K562 (cell line): ENCODE measurements around the gene DYNC2LI1. TPM values are rescaled to one million over a fixed set of nuclear protein-coding genes. Genes with fewer than 3 reads are reported as not detected.
A peak's percentile ranks its signal among the peaks of the same experiment; 100 is the strongest.

ENCODE experiments used
- ATAC-seq: fragments of 200-7000 bp; cut with Tn5 transposase; 3 replicates; pipeline ENCODE4 v1.9.1; 2020; ENCODE audit warnings: moderate library complexity
- BruUV-seq: library from RNA; stranded (reverse); fragments of 400-500 nt; replicated peaks from 2 replicates; lab custom pipeline; 2021; lab: Mats Ljungman, UMichigan
- CTCF ChIA-PET: fragments of 300-600 bp; formaldehyde crosslinking; extraction: SDS; loops from one replicate; lab custom pipeline; 2021; ENCODE audit warnings: low intra/inter-chr PET ratio; lab: Yijun Ruan, JAX
- POLR2A ChIA-PET: fragments of 300-600, 350-650 bp; sonication (Branson Sonifier 250); formaldehyde crosslinking; extraction: SDS; loops from one replicate; lab custom pipeline; 2021; ENCODE audit warnings: antibody characterized with exemption, inconsistent platforms; lab: Yijun Ruan, JAX
- DNase-seq, 4 experiments: peaks; one replicate each; pipeline versions ENCODE4 v3.0.0 to v3.0.0-alpha.2; 2011 to 2018; ENCODE audit warnings: low spot score in 3 of 4, mixed read lengths in 3 of 4; ENCODE audit errors: extremely low read depth in 1 of 4
- FAIRE-seq: peaks from 2 replicates; lab custom pipeline; 2011; peaks lifted over from hg19 to GRCh38; lab: Jason Lieb, UNC
- H2AFZ ChIP-seq: 2 replicates; pipeline ENCODE4 v1.6.0; 2011; ENCODE audit warnings: low read depth, low read length, control low read depth, inconsistent platforms
- H3K27ac ChIP-seq: fragments of 200-600 bp; 3 replicates; pipeline ENCODE4 v1.8.0; 2011; ENCODE audit warnings: low read depth, mild to moderate bottlenecking, control low read depth, inconsistent platforms, low read length, moderate library complexity, mixed read lengths; ENCODE audit errors: extremely low read depth
- H3K27me3 ChIP-seq, 2 experiments: fragments of 300-600 bp in 1 of 2; 2 replicates in 1 of 2; 3 replicates in 1 of 2; pipeline versions ENCODE4 v1.6.0 to v1.8.0; 2011; ENCODE audit warnings: inconsistent platforms in 2 of 2, low read length in 2 of 2, mild to moderate bottlenecking in 1 of 2, mixed read lengths in 1 of 2, moderate library complexity in 1 of 2; ENCODE audit not compliant: control insufficient read depth in 2 of 2, insufficient read depth in 2 of 2
- H3K36me3 ChIP-seq: fragments of 300-600 bp; 3 replicates; pipeline ENCODE4 v1.8.0; 2011; ENCODE audit warnings: mild to moderate bottlenecking, low read length, inconsistent platforms; ENCODE audit not compliant: control insufficient read depth, insufficient read depth
- H3K4me1 ChIP-seq, 2 experiments: fragments of 200-600 bp in 1 of 2; replicated peaks in 1 of 2; 2 replicates in 1 of 2; 3 replicates in 1 of 2; pipeline versions ENCODE4 v1.5.1 to v1.8.0; 2011; ENCODE audit warnings: inconsistent platforms in 2 of 2, low read length in 2 of 2, mild to moderate bottlenecking in 1 of 2, mixed read lengths in 1 of 2, moderate library complexity in 1 of 2; ENCODE audit not compliant: control insufficient read depth in 2 of 2, insufficient read depth in 2 of 2
- H3K4me2 ChIP-seq: 2 replicates; pipeline ENCODE4 v1.6.1; 2011; ENCODE audit warnings: low read length, control low read depth, inconsistent platforms, mixed read lengths; ENCODE audit not compliant: insufficient read depth
- H3K4me3 ChIP-seq: fragments of 200-600 bp; sonication (generic), shearing (Covaris generic); 2 replicates; pipeline ENCODE4 v1.5.1; 2016; ENCODE audit warnings: control low read depth, inconsistent platforms
- H3K79me2 ChIP-seq: fragments of 200-600 bp; 3 replicates; pipeline ENCODE4 v1.8.0; 2011; ENCODE audit warnings: low read length, inconsistent platforms; ENCODE audit not compliant: control insufficient read depth, insufficient read depth
- H3K9ac ChIP-seq, 2 experiments: 2 replicates each; pipeline versions ENCODE4 v1.6.0 to v1.6.1; 2011; ENCODE audit warnings: low read depth in 2 of 2, low read length in 2 of 2, control low read depth in 1 of 2, inconsistent platforms in 1 of 2, mild to moderate bottlenecking in 1 of 2, mixed read lengths in 1 of 2; ENCODE audit not compliant: insufficient read depth in 1 of 2
- H3K9me1 ChIP-seq: one replicate; pipeline ENCODE4 v1.6.0; 2011; ENCODE audit warnings: inconsistent platforms, mild to moderate bottlenecking, low read length, moderate library complexity; ENCODE audit not compliant: control insufficient read depth, insufficient read depth
- H3K9me3 ChIP-seq: replicated peaks from 2 replicates; pipeline ENCODE4 v1.5.1; 2011; ENCODE audit warnings: low read depth, low read length, inconsistent platforms; ENCODE audit not compliant: control insufficient read depth, insufficient read depth
- H4K20me1 ChIP-seq: replicated peaks from 2 replicates; pipeline ENCODE4 v1.6.1; 2011; ENCODE audit warnings: low read length, inconsistent platforms, mixed read lengths; ENCODE audit not compliant: control insufficient read depth, insufficient read depth
- ATF1 ChIP-seq, 2 experiments: fragments of 450-650 bp in 1 of 2; IDR thresholded peaks; 2 replicates each; pipeline ENCODE4 v1.6.1; 2016; ENCODE audit warnings: missing compliant biosample characterization in 1 of 2, missing genetic modification characterization in 1 of 2
- C11orf30 ChIP-seq: fragments of 450-650 bp; IDR thresholded peaks from 2 replicates; pipeline ENCODE4 v1.6.1; 2016; ENCODE audit warnings: low read depth, mild to moderate bottlenecking
- CBX1 ChIP-seq: sonication (generic); IDR thresholded peaks from 2 replicates; pipeline ENCODE4 v1.6.1; 2016; ENCODE audit warnings: antibody characterized with exemption, low read depth, mild to moderate bottlenecking
- CREM ChIP-seq: IDR thresholded peaks from 2 replicates; pipeline ENCODE4 v1.6.1; 2014; ENCODE audit warnings: antibody characterized with exemption, low read depth
- ELF4 ChIP-seq: fragments of 450-650 bp; formaldehyde crosslinking; IDR thresholded peaks from 2 replicates; pipeline ENCODE4 v1.4.0; 2022; ENCODE audit warnings: missing genetic modification characterization
- ETV1 ChIP-seq: fragments of 450-650 bp; conservative IDR thresholded peaks from 2 replicates; pipeline ENCODE4 v1.6.1; 2016; ENCODE audit warnings: missing genetic modification characterization, control low read depth, low read depth, missing compliant biosample characterization
- GTF2E2 ChIP-seq: fragments of 200-800 bp; sonication (Bioruptor generic); IDR thresholded peaks from 2 replicates; pipeline ENCODE4 v1.6.1; 2016; ENCODE audit warnings: missing genetic modification characterization, missing compliant biosample characterization
- KAT8 ChIP-seq: fragments of 450-650 bp; IDR thresholded peaks from 2 replicates; pipeline ENCODE4 v1.6.1; 2016; ENCODE audit warnings: low read depth, mild to moderate bottlenecking
- NEUROD1 ChIP-seq: fragments of 150-350 bp; IDR thresholded peaks from 2 replicates; pipeline ENCODE4 v1.6.1; 2014; ENCODE audit warnings: borderline replicate concordance, low read length, low read depth; ENCODE audit not compliant: partially characterized antibody
- RCOR1 ChIP-seq, 2 experiments: IDR thresholded peaks; 2 replicates each; pipeline ENCODE4 v1.6.1; 2012; ENCODE audit warnings: low read depth in 2 of 2, low read length in 2 of 2, borderline replicate concordance in 1 of 2, improper control_type of control experiment in 1 of 2
- SMAD3 ChIP-seq: fragments of 450-650 bp; formaldehyde crosslinking; conservative IDR thresholded peaks from 2 replicates; pipeline ENCODE4 v1.4.0; 2020; ENCODE audit warnings: mild to moderate bottlenecking
- SRSF1 ChIP-seq: fragments of 200-400 bp; formaldehyde crosslinking; IDR thresholded peaks from 2 replicates; pipeline ENCODE4 v1.6.1; 2017; ENCODE audit warnings: mild to moderate bottlenecking, low read depth, low read length, moderate library complexity
- TARDBP ChIP-seq: fragments of 450-650 bp; IDR thresholded peaks from 2 replicates; pipeline ENCODE4 v1.6.1; 2016
- U2AF2 ChIP-seq: fragments of 200-400 bp; formaldehyde crosslinking; optimal IDR thresholded peaks from 2 replicates; pipeline ENCODE3; 2017; ENCODE audit warnings: low read depth, mild to moderate bottlenecking, low read length
- ZNF311 ChIP-seq: fragments of 250-450 bp; sonication (Bioruptor Pico); IDR thresholded peaks from 2 replicates; pipeline ENCODE4 v1.4.0; 2020; ENCODE audit warnings: mild to moderate bottlenecking, moderate library complexity
- ZNF644 ChIP-seq: fragments of 200-800 bp; sonication (Bioruptor generic); IDR thresholded peaks from 2 replicates; pipeline ENCODE4 v1.6.1; 2016; ENCODE audit warnings: low read depth, missing genetic modification characterization, missing compliant biosample characterization
- WGBS: fragments of 100-300 bp; shearing (Covaris generic); methylation state at CpG from one replicate; pipeline ENCODE4 v1.1.6; 2016; ENCODE audit warnings: low coverage, mixed read lengths; ENCODE audit not compliant: insufficient coverage; ENCODE audit errors: missing lambda C conversion rate; 5-methylcytosine and 5-hydroxymethylcytosine counted together
- in situ Hi-C: fragments of 300-500 bp; cut with MboI; formaldehyde crosslinking; loops from 4 replicates; pipeline ENCODE4 v1.15.0; 2018; ENCODE audit warnings: inconsistent platforms, mixed read lengths
- intact Hi-C: fragments of 100-400 bp; cut with micrococcal nuclease; formaldehyde crosslinking; loops from 2 replicates; pipeline ENCODE4 v1.14.2; 2022
- polyA plus RNA-seq, 8 experiments: library from polyadenylated mRNA; depleted of rRNA in 4 of 8; stranded (reverse) in 5 of 8; unstranded in 3 of 8; fragments of >200 nt; fragmentation: Nextera tagmentation in 2 of 8; fragmentation: Illumina TruSeq in 1 of 8; extraction: Ambion mirVana in 2 of 8; extraction: Trizol in 1 of 8; gene quantifications; 2 replicates each; pipeline versions ENCODE4 v1.2.1 to v1.2.3, GENCODE V29; 2011 to 2014; ENCODE audit warnings: inconsistent platforms in 1 of 8, missing spikeins in 1 of 8
- total RNA-seq, 7 experiments: library from RNA; depleted of rRNA in 6 of 7; stranded (reverse); fragments of >200 nt in 6 of 7; fragmentation: Illumina TruSeq in 2 of 7; extraction: Trizol in 2 of 7; gene quantifications; 2 replicates each; pipeline versions ENCODE4 v1.2.1 to v1.2.3, GENCODE V29; 2011 to 2021; ENCODE audit warnings: low replicate concordance in 1 of 7
- TF ChIP-seq, protein P1 (sequence below): fragments of 450-650 bp; conservative IDR thresholded peaks from 2 replicates; pipeline ENCODE4 v1.6.1; 2016; ENCODE audit warnings: missing genetic modification characterization, low read depth, mild to moderate bottlenecking, control low read depth, missing compliant biosample characterization
- TF ChIP-seq, protein P2 (sequence below): fragments of 250-450 bp; sonication (Bioruptor Pico); IDR thresholded peaks from 2 replicates; pipeline ENCODE4 v1.5.0; 2020; ENCODE audit warnings: mild to moderate bottlenecking

The DYNC2LI1 gene
- total and polyA plus RNA-seq, 9 of the 15 experiments (the other 6 are each of a cell fraction or from before 2014, with no cell fraction given): 12.5 to 42.2 (median 25.8) TPM

DNA sequence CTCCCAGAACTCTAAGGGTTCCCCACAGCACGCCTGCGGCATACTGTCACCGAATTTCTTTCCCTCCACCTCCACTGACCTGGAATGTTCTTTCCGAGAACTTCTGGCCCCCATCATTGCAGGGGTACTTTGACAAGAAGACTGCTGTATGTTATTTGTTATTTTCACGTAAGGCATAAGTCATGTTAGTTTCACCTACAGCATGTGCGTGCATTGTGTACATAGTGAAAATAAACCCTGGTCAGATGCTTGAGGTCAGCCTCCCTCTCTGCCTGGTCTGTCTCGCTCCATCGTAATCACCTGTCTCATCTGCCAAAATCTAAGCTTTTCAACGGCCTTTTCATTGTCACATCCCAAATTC, 69.0 kb downstream of the DYNC2LI1 start:
- ATAC-seq (no peak), DNase-seq (peak in 2 of 4 experiments; percentile 2 to 5), FAIRE-seq (no peak)
- Histone ChIP-seq H3K4me2 (no peak overlapping the region), H3K27me3 (peaks cover 31 to 63% of the 10 kb centered on the region in 2 experiments), H3K9me1 (no peaks in the 10 kb centered on the region), H3K27ac (no peak overlapping the region), H2AFZ (no peak overlapping the region), H3K36me3 (no peaks in the 10 kb centered on the region), H3K9ac (no peak overlapping the region), H3K79me2 (no peaks in the 10 kb centered on the region), H4K20me1 (no peaks in the 10 kb centered on the region), H3K4me1 (peaks cover 2 to 10% of the 10 kb centered on the region in 2 experiments; a peak in 3 of 5 replicates), H3K9me3 (no peaks in the 10 kb centered on the region), H3K4me3 (no peak overlapping the region)
- intact Hi-C loops (no loop called here), in situ Hi-C loops (no loop called here)
- ChIA-PET POLR2A (interaction anchor here (0.8 kb wide), 1 partner anchor 32 kb away, joined by 4 read pairs; no protein-coding TSS in a partner anchor), CTCF (no interaction called here)
- BruUV-seq: no TSS peak
- WGBS: 5% methylated on average over 9 of the region's 9 CpGs
- TF ChIP-seq GTF2E2 (tag): no peak
- no peak for TF ChIP-seq NEUROD1
- TF ChIP-seq SMAD3 (CRISPR knock-in tag): no peak
- no peak for TF ChIP-seq ELF4 (CRISPR knock-in tag)
- TF ChIP-seq CBX1: no peak
- no peak for TF ChIP-seq RCOR1 (IDR thresholded peaks at IDR 0.05; ENCODE audit: borderline replicate concordance in 1 of 2, low read depth in 2 of 2, low read length in 2 of 2)
- no peak for TF ChIP-seq ZNF311
- TF ChIP-seq KAT8: no peak
- TF ChIP-seq, protein P1, sequence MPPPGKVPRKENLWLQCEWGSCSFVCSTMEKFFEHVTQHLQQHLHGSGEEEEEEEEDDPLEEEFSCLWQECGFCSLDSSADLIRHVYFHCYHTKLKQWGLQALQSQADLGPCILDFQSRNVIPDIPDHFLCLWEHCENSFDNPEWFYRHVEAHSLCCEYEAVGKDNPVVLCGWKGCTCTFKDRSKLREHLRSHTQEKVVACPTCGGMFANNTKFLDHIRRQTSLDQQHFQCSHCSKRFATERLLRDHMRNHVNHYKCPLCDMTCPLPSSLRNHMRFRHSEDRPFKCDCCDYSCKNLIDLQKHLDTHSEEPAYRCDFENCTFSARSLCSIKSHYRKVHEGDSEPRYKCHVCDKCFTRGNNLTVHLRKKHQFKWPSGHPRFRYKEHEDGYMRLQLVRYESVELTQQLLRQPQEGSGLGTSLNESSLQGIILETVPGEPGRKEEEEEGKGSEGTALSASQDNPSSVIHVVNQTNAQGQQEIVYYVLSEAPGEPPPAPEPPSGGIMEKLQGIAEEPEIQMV (tag): no peak
- no peak for TF ChIP-seq TARDBP
- no peak for TF ChIP-seq ETV1
- no peak for TF ChIP-seq CREM
- TF ChIP-seq U2AF2: no peak
- TF ChIP-seq SRSF1: no peak
- TF ChIP-seq, protein P2, sequence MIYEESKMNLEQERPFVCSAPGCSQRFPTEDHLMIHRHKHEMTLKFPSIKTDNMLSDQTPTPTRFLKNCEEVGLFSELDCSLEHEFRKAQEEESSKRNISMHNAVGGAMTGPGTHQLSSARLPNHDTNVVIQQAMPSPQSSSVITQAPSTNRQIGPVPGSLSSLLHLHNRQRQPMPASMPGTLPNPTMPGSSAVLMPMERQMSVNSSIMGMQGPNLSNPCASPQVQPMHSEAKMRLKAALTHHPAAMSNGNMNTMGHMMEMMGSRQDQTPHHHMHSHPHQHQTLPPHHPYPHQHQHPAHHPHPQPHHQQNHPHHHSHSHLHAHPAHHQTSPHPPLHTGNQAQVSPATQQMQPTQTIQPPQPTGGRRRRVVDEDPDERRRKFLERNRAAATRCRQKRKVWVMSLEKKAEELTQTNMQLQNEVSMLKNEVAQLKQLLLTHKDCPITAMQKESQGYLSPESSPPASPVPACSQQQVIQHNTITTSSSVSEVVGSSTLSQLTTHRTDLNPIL (CRISPR knock-in tag): no peak
- no peak for TF ChIP-seq C11orf30
- no peak for TF ChIP-seq ATF1 (CRISPR knock-in tag; IDR thresholded peaks at IDR 0.05)
- TF ChIP-seq ATF1 (tag; IDR thresholded peaks at IDR 0.05): no peak
- TF ChIP-seq ZNF644 (tag): no peak
